T-helper 17 cell (primary cell): Measurements from ENCODE around the gene SS18L1. TPM values are rescaled to one million over a fixed set of nuclear protein-coding genes. Genes with fewer than 3 reads are reported as not detected.

Source experiments
- ATAC-seq: fragments of 150-1000 bp; cut with Tn5 transposase; 2 replicates; pipeline ENCODE4 v1.10.0; 2021; ENCODE audit warnings: mild to moderate bottlenecking, moderate library complexity
- DNase-seq, 3 donors: peaks; one replicate each; pipeline versions ENCODE4 v3.0.0 to v3.0.0-alpha.2; 2020 to 2021
- H3K9me3 ChIP-seq: one replicate; pipeline ENCODE4 v1.7.0; 2013; ENCODE audit warnings: low read length, mild to moderate bottlenecking; ENCODE audit not compliant: control insufficient read depth, poor library complexity, severe bottlenecking
- H3K27ac Mint-ChIP-seq: one replicate; pipeline ENCODE4 v1.8.0; 2022; ENCODE audit warnings: mild to moderate bottlenecking, moderate library complexity, mixed read lengths
- H3K27me3 Mint-ChIP-seq: one replicate; pipeline ENCODE4 v1.8.0; 2022; ENCODE audit warnings: mixed read lengths
- H3K36me3 Mint-ChIP-seq: one replicate; pipeline ENCODE4 v1.8.0; 2022; ENCODE audit warnings: low read depth, mixed read lengths
- H3K4me1 Mint-ChIP-seq: one replicate; pipeline ENCODE4 v1.8.0; 2022; ENCODE audit warnings: mild to moderate bottlenecking, mixed read lengths
- H3K4me3 Mint-ChIP-seq: one replicate; pipeline ENCODE4 v1.8.0; 2022; ENCODE audit warnings: mild to moderate bottlenecking, moderate library complexity, mixed read lengths
- total RNA-seq, 4 donors: library from RNA in 2 of 4; stranded (reverse) in 2 of 4; gene quantifications; one replicate each; pipeline ENCODE4 v1.2.3 and lab custom pipeline; 2022 to 2026

SS18L1 gene
- total RNA-seq, 2 donors from 2014 or later = 13.1 to 16.0 TPM

GRCh38 chr20:62224113-62224855 lies 80.7 kb downstream of the SS18L1 start:
- ATAC-seq (no peak), DNase-seq (no peak)
- H3K27me3 Mint-ChIP-seq = peaks cover 49% of the 10 kb centered on the region
- no peaks in the 10 kb centered on the region for H3K36me3 Mint-ChIP-seq
- H3K4me3 Mint-ChIP-seq = no peak overlapping the region
- H3K27ac Mint-ChIP-seq = peak overlapping the region; percentile 79
- H3K9me3 ChIP-seq = no peaks in the 10 kb centered on the region
- H3K4me1 Mint-ChIP-seq = peaks cover 2% of the 10 kb centered on the region

GRCh38 chr20:62225026-62225425 lies 81.5 kb downstream of the SS18L1 start:
- H3K9me3 ChIP-seq = no peaks in the 10 kb centered on the region
- no peak overlapping the region for H3K4me3 Mint-ChIP-seq
- H3K27ac Mint-ChIP-seq = no peak overlapping the region
- peaks cover 49% of the 10 kb centered on the region for H3K27me3 Mint-ChIP-seq
- DNase-seq (no peak), ATAC-seq (no peak)
- H3K36me3 Mint-ChIP-seq = no peaks in the 10 kb centered on the region
- H3K4me1 Mint-ChIP-seq = peaks cover 2% of the 10 kb centered on the region

GRCh38 chr20:62225820-62226635 lies 82.5 kb downstream of the SS18L1 start:
- ATAC-seq = no peak
- Mint-ChIP-seq H3K27ac (no peak overlapping the region), H3K27me3 (peaks cover 44% of the 10 kb centered on the region), H3K4me3 (no peak overlapping the region), H3K4me1 (peaks cover 1% of the 10 kb centered on the region), H3K36me3 (no peaks in the 10 kb centered on the region)
- H3K9me3 ChIP-seq = no peaks in the 10 kb centered on the region
- DNase-seq = no peak

GRCh38 chr20:62226707-62227590 lies 83.4 kb downstream of the SS18L1 start:
- H3K4me1 Mint-ChIP-seq = no peaks in the 10 kb centered on the region
- no peak for ATAC-seq

GRCh38 chr20:62227591-62227976 lies 84.0 kb downstream of the SS18L1 start:
- H3K36me3 Mint-ChIP-seq = no peaks in the 10 kb centered on the region
- peaks cover 33% of the 10 kb centered on the region for H3K27me3 Mint-ChIP-seq
- no peak overlapping the region for H3K4me3 Mint-ChIP-seq
- ATAC-seq (no peak), DNase-seq (no peak)
- H3K9me3 ChIP-seq = no peaks in the 10 kb centered on the region
- H3K4me1 Mint-ChIP-seq = no peaks in the 10 kb centered on the region
- no peak overlapping the region for H3K27ac Mint-ChIP-seq

More at GRCh38 chr20:62226707-62227590, 83.4 kb downstream of the SS18L1 start:
- H3K9me3 ChIP-seq = no peaks in the 10 kb centered on the region
- H3K27me3 Mint-ChIP-seq = peaks cover 35% of the 10 kb centered on the region
- no peaks in the 10 kb centered on the region for H3K36me3 Mint-ChIP-seq
- no peak overlapping the region for H3K27ac Mint-ChIP-seq
- H3K4me3 Mint-ChIP-seq = no peak overlapping the region
- no peak for DNase-seq

GRCh38 chr20:62227977-62228958 lies 84.7 kb downstream of the SS18L1 start:
- no peaks in the 10 kb centered on the region for H3K4me1 Mint-ChIP-seq
- no peaks in the 10 kb centered on the region for H3K36me3 Mint-ChIP-seq
- no peak overlapping the region for H3K27ac Mint-ChIP-seq
- ATAC-seq = no peak
- no peaks in the 10 kb centered on the region for H3K9me3 ChIP-seq
- H3K27me3 Mint-ChIP-seq = peaks cover 26% of the 10 kb centered on the region
- H3K4me3 Mint-ChIP-seq = no peak overlapping the region
- DNase-seq = no peak

- DNase-seq (no peak), ATAC-seq (no peak)
- Mint-ChIP-seq H3K27ac (no peak overlapping the region), H3K4me3 (no peak overlapping the region), H3K4me1 (no peaks in the 10 kb centered on the region), H3K27me3 (peaks cover 25% of the 10 kb centered on the region), H3K36me3 (no peaks in the 10 kb centered on the region)
- H3K9me3 ChIP-seq = no peaks in the 10 kb centered on the region
Observed at GRCh38 chr20:62228982-62229545, 85.5 kb downstream of the SS18L1 start.

- Mint-ChIP-seq H3K36me3 (no peaks in the 10 kb centered on the region), H3K4me3 (no peak overlapping the region), H3K4me1 (no peaks in the 10 kb centered on the region), H3K27me3 (peaks cover 22% of the 10 kb centered on the region), H3K27ac (no peak overlapping the region)
- H3K9me3 ChIP-seq = no peaks in the 10 kb centered on the region
- no peak for ATAC-seq
- DNase-seq = no peak
Observed at GRCh38 chr20:62229667-62230066, 86.1 kb downstream of the SS18L1 start.

- no peak overlapping the region for H3K27ac Mint-ChIP-seq
- no peak overlapping the region for H3K4me3 Mint-ChIP-seq
- no peaks in the 10 kb centered on the region for H3K4me1 Mint-ChIP-seq
- no peaks in the 10 kb centered on the region for H3K36me3 Mint-ChIP-seq
- H3K27me3 Mint-ChIP-seq = peaks cover 19% of the 10 kb centered on the region
- no peaks in the 10 kb centered on the region for H3K9me3 ChIP-seq
- no peak for DNase-seq
- no peak for ATAC-seq
Observed at GRCh38 chr20:62230276-62230675, 86.7 kb downstream of the SS18L1 start.

GRCh38 chr20:62230696-62231095 lies 87.1 kb downstream of the SS18L1 start:
- H3K4me1 Mint-ChIP-seq = no peaks in the 10 kb centered on the region
- no peak for DNase-seq
- no peaks in the 10 kb centered on the region for H3K9me3 ChIP-seq
- H3K4me3 Mint-ChIP-seq = no peak overlapping the region
- no peaks in the 10 kb centered on the region for H3K36me3 Mint-ChIP-seq
- H3K27ac Mint-ChIP-seq = no peak overlapping the region
- ATAC-seq = no peak
- H3K27me3 Mint-ChIP-seq = peaks cover 18% of the 10 kb centered on the region

- H3K9me3 ChIP-seq = no peaks in the 10 kb centered on the region
- DNase-seq (no peak), ATAC-seq (no peak)
- no peak overlapping the region for H3K27ac Mint-ChIP-seq
- H3K27me3 Mint-ChIP-seq = peaks cover 16% of the 10 kb centered on the region
- H3K36me3 Mint-ChIP-seq = peaks cover 2% of the 10 kb centered on the region
- peaks cover 3% of the 10 kb centered on the region for H3K4me1 Mint-ChIP-seq
- no peak overlapping the region for H3K4me3 Mint-ChIP-seq
Observed at GRCh38 chr20:62231292-62231691, 87.7 kb downstream of the SS18L1 start.
